Neural crest cell (in vitro differentiated cells): ENCODE results near the gene ASMTL. TPM values are rescaled to one million over a fixed set of nuclear protein-coding genes. Genes with fewer than 3 reads are reported as not detected.

Source experiments
- DNase-seq: peaks from one replicate; pipeline ENCODE4 v3.0.0; 2021; ENCODE audit warnings: low read depth, mixed read lengths, low spot score
- H3K27ac Mint-ChIP-seq: one replicate; pipeline ENCODE4 v1.8.0; 2021; ENCODE audit warnings: mild to moderate bottlenecking, mixed read lengths; ENCODE audit not compliant: unreplicated experiment
- H3K27me3 Mint-ChIP-seq: 2 replicates; pipeline ENCODE4 v1.8.0; 2021; ENCODE audit warnings: low read depth, mild to moderate bottlenecking, mixed read lengths
- H3K36me3 Mint-ChIP-seq: 2 replicates; pipeline ENCODE4 v1.8.0; 2021; ENCODE audit warnings: low read depth, mild to moderate bottlenecking, mixed read lengths
- H3K4me1 Mint-ChIP-seq: 2 replicates; pipeline ENCODE4 v1.8.0; 2021; ENCODE audit warnings: mixed read lengths
- H3K4me3 Mint-ChIP-seq: one replicate; pipeline ENCODE4 v1.8.0; 2021; ENCODE audit warnings: mild to moderate bottlenecking, mixed read lengths
- H3K9me3 Mint-ChIP-seq: 2 replicates; pipeline ENCODE4 v1.8.0; 2021; ENCODE audit warnings: mixed read lengths
- CTCF ChIP-seq: fragments of 200-600 bp; sonication (generic); conservative IDR thresholded peaks from 2 replicates; pipeline ENCODE4 v1.5.0; 2021; ENCODE audit warnings: antibody characterized with exemption, mild to moderate bottlenecking
- total RNA-seq: library from RNA; stranded (reverse); gene quantifications from 2 replicates; pipeline ENCODE4 v1.2.1, GENCODE V29; 2021

ASMTL gene
- total RNA-seq, 1 donor from 2014 or later, result 37.4 TPM

- peaks cover 62% of the 10 kb centered on the region for H3K36me3 Mint-ChIP-seq
- no peaks in the 10 kb centered on the region for H3K4me1 Mint-ChIP-seq
- DNase-seq, result no peak
- peaks cover 6% of the 10 kb centered on the region for H3K27me3 Mint-ChIP-seq
- peaks cover 10% of the 10 kb centered on the region for H3K9me3 Mint-ChIP-seq
- no peak for TF ChIP-seq CTCF
- H3K27ac Mint-ChIP-seq, result no peak overlapping the region
- no peak overlapping the region for H3K4me3 Mint-ChIP-seq
Observed at GRCh38 chrX:1425381-1425780, 27.3 kb downstream of the ASMTL start.

GRCh38 chrX:1424147-1424851, 28.4 kb downstream of the ASMTL start:
- no peak for DNase-seq
- peaks cover 67% of the 10 kb centered on the region for H3K36me3 Mint-ChIP-seq
- TF ChIP-seq CTCF, result no peak
- H3K27me3 Mint-ChIP-seq, result peaks cover 13% of the 10 kb centered on the region
- peaks cover 7% of the 10 kb centered on the region for H3K4me1 Mint-ChIP-seq
- H3K9me3 Mint-ChIP-seq, result peaks cover 10% of the 10 kb centered on the region
- no peak overlapping the region for H3K4me3 Mint-ChIP-seq
- H3K27ac Mint-ChIP-seq, result no peak overlapping the region

- H3K4me1 Mint-ChIP-seq, result peaks cover 7% of the 10 kb centered on the region
- no peak for TF ChIP-seq CTCF
- DNase-seq, result no peak
- H3K9me3 Mint-ChIP-seq, result peaks cover 10% of the 10 kb centered on the region
- H3K36me3 Mint-ChIP-seq, result peaks cover 73% of the 10 kb centered on the region
- H3K27ac Mint-ChIP-seq, result no peak overlapping the region
- peaks cover 13% of the 10 kb centered on the region for H3K27me3 Mint-ChIP-seq
- H3K4me3 Mint-ChIP-seq, result no peak overlapping the region
Observed at GRCh38 chrX:1423215-1423614, 29.5 kb downstream of the ASMTL start.

GRCh38 chrX:1422135-1422465, 30.6 kb downstream of the ASMTL start:
- H3K36me3 Mint-ChIP-seq, result peaks cover 69% of the 10 kb centered on the region
- no peak for DNase-seq
- no peak overlapping the region for H3K4me3 Mint-ChIP-seq
- peaks cover 10% of the 10 kb centered on the region for H3K9me3 Mint-ChIP-seq
- peaks cover 7% of the 10 kb centered on the region for H3K4me1 Mint-ChIP-seq
- no peak for TF ChIP-seq CTCF
- peaks cover 13% of the 10 kb centered on the region for H3K27me3 Mint-ChIP-seq
- no peak overlapping the region for H3K27ac Mint-ChIP-seq

- no peak overlapping the region for H3K27ac Mint-ChIP-seq
- peaks cover 7% of the 10 kb centered on the region for H3K4me1 Mint-ChIP-seq
- peak overlapping the region; percentile 38 for H3K4me3 Mint-ChIP-seq
- TF ChIP-seq CTCF, result no peak
- H3K27me3 Mint-ChIP-seq, result peaks cover 13% of the 10 kb centered on the region
- no peak for DNase-seq
- H3K9me3 Mint-ChIP-seq, result peaks cover 10% of the 10 kb centered on the region
- H3K36me3 Mint-ChIP-seq, result peaks cover 64% of the 10 kb centered on the region
Observed at GRCh38 chrX:1421433-1422134, 31.1 kb downstream of the ASMTL start.
